GM18951 (cell line): ENCODE data around the gene TRIM10.
"Not testable (repeated sequence)": the region's sequence is repeated elsewhere in the genome, so short reads cannot be mapped to it uniquely, and the experiment has no call there.

Source experiments
- POLR2A ChIP-seq: IDR thresholded peaks from 4 replicates; pipeline ENCODE4 v1.6.1; 2011; ENCODE audit warnings: mild to moderate bottlenecking; ENCODE audit not compliant: insufficient read length, insufficient read depth; ENCODE audit errors: extremely low read depth
- in situ Hi-C: fragments of 300-500 bp; cut with MboI; formaldehyde crosslinking; loops from one replicate; pipeline ENCODE4 v1.12.0; 2022; ENCODE audit warnings: low sequenced_read_pairs, mixed read lengths, inconsistent platforms; ENCODE audit not compliant: unreplicated experiment

TRIM10 gene

GRCh38 chr6:30192076-30192475 is 31.1 kb upstream of the TRIM10 start:
- no peak for TF ChIP-seq POLR2A
- in situ Hi-C loops: loop anchor here (25.0 kb wide), 1 partner anchor 330 kb away; no protein-coding TSS in a partner anchor

- no peak for TF ChIP-seq POLR2A
- in situ Hi-C loops: loop anchor here (25.0 kb wide), 1 partner anchor 326 kb away; no protein-coding TSS in a partner anchor
These were observed 27.5 kb upstream of the TRIM10 start for GRCh38 chr6:30188541-30188940.

- in situ Hi-C loops: loop anchor here (25.0 kb wide), 1 partner anchor 324 kb away; no protein-coding TSS in a partner anchor
- TF ChIP-seq POLR2A: peak; percentile 8
These were observed 25.0 kb upstream of the TRIM10 start for GRCh38 chr6:30185846-30186484.

- TF ChIP-seq POLR2A: no peak
- in situ Hi-C loops: loop anchor here (25.0 kb wide), 1 partner anchor 322 kb away; no protein-coding TSS in a partner anchor
These were observed 23.5 kb upstream of the TRIM10 start for GRCh38 chr6:30184417-30185031.

GRCh38 chr6:30180145-30180544 is 19.1 kb upstream of the TRIM10 start:
- in situ Hi-C loops: loop anchor here (25.0 kb wide), 1 partner anchor 318 kb away; no protein-coding TSS in a partner anchor
- no peak for TF ChIP-seq POLR2A

GRCh38 chr6:30178837-30179236 is 17.8 kb upstream of the TRIM10 start:
- no peak for TF ChIP-seq POLR2A
- in situ Hi-C loops: loop anchor here (25.0 kb wide), 1 partner anchor 317 kb away; no protein-coding TSS in a partner anchor

- in situ Hi-C loops: loop anchor here (25.0 kb wide), 1 partner anchor 313 kb away; no protein-coding TSS in a partner anchor
- no peak for TF ChIP-seq POLR2A
These were observed 14.8 kb upstream of the TRIM10 start for GRCh38 chr6:30175765-30176164.

- no peak for TF ChIP-seq POLR2A
- in situ Hi-C loops: no loop called here
These were observed 11.7 kb upstream of the TRIM10 start for GRCh38 chr6:30172681-30173080.

- no peak for TF ChIP-seq POLR2A
- in situ Hi-C loops: no loop called here
These were observed 10.9 kb upstream of the TRIM10 start for GRCh38 chr6:30171677-30172471.

GRCh38 chr6:30169658-30170614 is 8.9 kb upstream of the TRIM10 start:
- in situ Hi-C loops: no loop called here

GRCh38 chr6:30168741-30169140 is 7.7 kb upstream of the TRIM10 start:
- in situ Hi-C loops: no loop called here
- no peak for TF ChIP-seq POLR2A

More at GRCh38 chr6:30169658-30170614, 8.9 kb upstream of the TRIM10 start:
- TF ChIP-seq POLR2A: no peak

GRCh38 chr6:30167101-30167500 is 6.1 kb upstream of the TRIM10 start:
- TF ChIP-seq POLR2A: no peak
- in situ Hi-C loops: no loop called here

- in situ Hi-C loops: not testable (repeated sequence)
These were observed 4.2 kb upstream of the TRIM10 start for GRCh38 chr6:30165238-30165637.
